GM12891 (cell line): Measurements from ENCODE around the gene SCIMP.
"Not testable (repeated sequence)": the region's sequence is repeated elsewhere in the genome, so short reads cannot be mapped to it uniquely, and the experiment has no call there.

ENCODE experiments used
- PAX5 ChIP-seq: IDR thresholded peaks from 2 replicates; pipeline ENCODE4 v1.6.1; 2011; ENCODE audit warnings: low read length, moderate library complexity, mild to moderate bottlenecking; ENCODE audit not compliant: insufficient read depth, severe bottlenecking
- TAF1 ChIP-seq: IDR thresholded peaks from 2 replicates; pipeline ENCODE4 v1.6.1; 2011; ENCODE audit warnings: low read depth, low read length, control low read depth

DNA sequence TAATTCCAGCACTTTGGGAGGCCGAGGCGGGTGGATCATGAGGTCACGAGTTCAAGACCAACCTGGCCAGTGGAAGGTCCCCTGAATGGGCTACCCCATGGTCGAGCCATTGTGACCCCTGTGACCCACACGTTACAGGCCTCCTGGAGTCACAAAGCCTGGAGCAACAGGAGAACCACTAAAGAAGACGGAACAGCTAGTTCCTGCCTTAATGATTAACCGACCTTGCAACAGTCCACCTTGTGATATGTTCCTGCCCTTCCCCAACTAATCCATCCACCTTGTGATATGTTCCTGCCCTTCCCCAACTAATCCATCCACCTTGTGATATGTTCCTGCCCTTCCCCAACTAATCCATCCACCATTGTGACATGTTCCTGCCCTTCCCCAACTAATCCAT, 5.1 kb upstream of the SCIMP start:
- not testable (repeated sequence) for TF ChIP-seq TAF1, PAX5
